GM21447 (cell line): ENCODE data around the gene VAMP4.

ENCODE experiments used
- ATAC-seq: cut with Tn5 transposase; IDR thresholded peaks from one replicate; pipeline ENCODE4 v1.9.1; 2021; ENCODE audit not compliant: unreplicated experiment

The VAMP4 gene

GRCh38 chr1:171654201-171654941, 87.5 kb downstream of the VAMP4 start:
- no peak for ATAC-seq

GRCh38 chr1:171653796-171654195, 88.1 kb downstream of the VAMP4 start:
- ATAC-seq, result no peak

- no peak for ATAC-seq
Measured at GRCh38 chr1:171652234-171652822, 89.5 kb downstream of the VAMP4 start, which contains the start of gene MYOC. TSS of gene MYOC (minus strand) at chr1:171652688. CDS start at chr1:171652611, 77 bp downstream.
